ENCODE results near the gene RHD.
"Not testable (repeated sequence)": the region's sequence is repeated elsewhere in the genome, so short reads cannot be mapped to it uniquely, and the experiment has no call there.

Gene RHD

DNA sequence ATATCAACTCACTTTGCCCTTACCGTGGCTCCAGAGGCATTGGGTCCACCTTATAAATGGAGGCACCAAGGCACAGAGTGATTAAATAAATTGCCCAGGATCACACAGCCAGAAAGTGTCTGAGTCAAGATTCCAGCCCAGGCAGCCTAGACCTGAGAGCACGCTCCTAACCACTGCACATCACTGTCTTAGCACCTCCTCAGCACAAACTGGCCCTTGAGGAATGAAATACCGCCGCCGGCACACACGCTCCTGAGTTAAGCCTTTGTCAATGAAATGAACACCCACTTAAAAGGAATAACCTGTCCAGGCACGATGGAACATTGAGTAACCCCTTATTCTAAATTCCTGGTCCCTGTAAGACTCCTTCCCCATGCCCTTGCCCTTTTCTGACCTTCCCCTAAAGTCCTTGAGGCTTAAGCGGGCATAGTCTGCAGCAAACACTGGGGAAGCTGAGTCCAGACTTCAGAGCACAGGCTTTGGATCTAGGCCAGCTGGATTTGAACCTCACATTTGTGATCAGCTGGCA, 16.3 kb downstream of the RHD start:
- H3K9me3 ChIP-seq (ENCODE audit: control insufficient read depth, insufficient read depth, low read depth, low read length); H3K27ac ChIP-seq (ENCODE audit: low read depth, low read length); H3K4me1 ChIP-seq (ENCODE audit: control insufficient read depth, insufficient read depth, low read length); H3K36me3 ChIP-seq (ENCODE audit: control insufficient read depth, insufficient read depth, low read length); H3K27me3 ChIP-seq (ENCODE audit: control insufficient read depth, insufficient read depth, low read length); H3K4me3 ChIP-seq (ENCODE audit: low read depth, low read length); H3K9ac ChIP-seq (ENCODE audit: low read length): not testable (repeated sequence)

DNA sequence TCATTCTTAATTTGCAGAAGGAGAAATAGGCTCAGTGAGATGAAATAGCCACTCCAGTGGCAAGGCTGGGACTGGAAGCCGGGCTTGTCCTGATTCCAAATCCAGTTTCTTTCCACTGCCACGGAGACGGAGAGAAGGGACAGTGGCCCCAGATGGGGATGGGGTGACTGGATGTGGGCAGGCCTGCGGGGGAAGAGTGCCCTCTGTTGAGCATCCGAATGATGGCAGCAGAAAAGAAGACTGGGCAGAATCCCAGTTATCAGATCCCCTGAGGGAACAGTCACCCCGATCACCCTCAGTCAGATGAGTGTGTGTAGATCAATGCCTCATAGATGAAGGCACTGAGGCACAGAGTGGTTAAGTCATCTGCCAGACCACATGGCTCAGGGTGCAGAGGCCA, 17.7 kb downstream of the RHD start:
- H3K4me3 ChIP-seq (ENCODE audit: low read depth, low read length); H3K36me3 ChIP-seq (ENCODE audit: control insufficient read depth, insufficient read depth, low read length); H3K27ac ChIP-seq (ENCODE audit: low read depth, low read length); H3K27me3 ChIP-seq (ENCODE audit: control insufficient read depth, insufficient read depth, low read length); H3K4me1 ChIP-seq (ENCODE audit: control insufficient read depth, insufficient read depth, low read length); H3K9me3 ChIP-seq (ENCODE audit: control insufficient read depth, insufficient read depth, low read depth, low read length); H3K9ac ChIP-seq (ENCODE audit: low read length): not testable (repeated sequence)

DNA sequence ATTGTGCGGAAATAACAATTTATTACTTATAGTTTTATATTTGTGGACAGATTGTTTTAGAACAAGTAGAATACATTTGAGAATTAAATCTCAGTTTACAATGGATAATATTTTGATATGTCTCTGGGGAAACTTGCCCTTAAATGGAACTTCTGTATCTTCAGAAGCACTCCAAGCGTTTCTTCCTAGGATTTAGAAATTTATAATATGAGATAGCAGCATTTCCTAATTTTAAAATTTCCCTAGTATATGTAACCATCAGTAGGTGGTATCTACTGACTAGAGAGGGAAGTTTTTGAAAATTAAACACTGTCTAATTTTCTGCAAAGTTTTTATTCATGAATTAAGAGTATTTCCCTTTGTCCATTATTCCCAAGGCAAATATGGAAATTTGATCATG, 21.1 kb downstream of the RHD start:
- not testable (repeated sequence) for H3K36me3 ChIP-seq (ENCODE audit: control insufficient read depth, insufficient read depth, low read length); H3K27ac ChIP-seq (ENCODE audit: low read depth, low read length); H3K9me3 ChIP-seq (ENCODE audit: control insufficient read depth, insufficient read depth, low read depth, low read length); H3K4me3 ChIP-seq (ENCODE audit: low read depth, low read length); H3K9ac ChIP-seq (ENCODE audit: low read length); H3K27me3 ChIP-seq (ENCODE audit: control insufficient read depth, insufficient read depth, low read length); H3K4me1 ChIP-seq (ENCODE audit: control insufficient read depth, insufficient read depth, low read length)

DNA sequence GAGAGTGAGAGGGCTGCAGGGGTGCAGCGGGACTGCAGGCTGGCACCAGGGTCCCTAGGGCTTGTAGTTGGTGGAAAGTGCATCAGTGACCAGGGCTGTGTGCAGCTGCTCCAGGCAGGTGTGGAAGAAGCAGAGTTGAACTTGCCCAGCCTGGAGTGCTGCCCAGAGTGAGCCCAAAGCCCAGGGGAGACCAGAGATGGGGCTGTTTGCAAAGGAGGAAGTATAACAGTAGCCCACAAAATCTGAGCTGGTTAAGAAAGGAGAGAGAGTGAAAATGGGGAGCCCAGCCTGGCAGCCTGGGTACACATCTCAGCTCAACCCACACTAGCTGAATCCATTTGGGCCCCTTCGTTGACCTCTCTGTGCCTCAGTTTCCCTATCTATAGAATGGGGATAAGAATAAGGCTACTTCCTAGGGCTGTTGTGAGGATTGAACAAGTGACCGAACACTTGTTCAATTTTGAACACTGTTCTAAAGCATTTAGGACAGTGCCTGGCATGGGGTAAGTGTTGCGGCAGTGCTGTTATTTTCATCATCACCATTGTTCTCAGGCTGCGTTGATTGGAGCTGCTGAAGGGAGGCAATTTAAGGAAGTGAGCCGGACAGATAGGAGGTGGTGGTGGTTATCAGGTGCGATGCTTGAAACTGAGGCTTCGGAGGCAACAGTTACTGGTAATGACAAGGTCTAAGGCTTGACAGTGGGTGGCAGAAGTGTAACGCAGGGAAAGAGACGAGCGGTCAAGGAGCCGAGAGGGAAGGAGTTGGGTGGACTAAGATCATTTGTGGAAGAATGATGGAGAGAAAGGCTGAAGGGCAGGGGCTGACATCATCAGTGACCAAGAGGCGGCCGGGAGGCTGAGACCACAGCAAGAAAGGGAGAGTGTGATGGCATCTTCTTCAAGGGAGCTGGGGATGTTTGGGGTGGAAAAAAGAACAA, 22.8 kb downstream of the RHD start:
- H3K9ac ChIP-seq (ENCODE audit: low read length); H3K9me3 ChIP-seq (ENCODE audit: control insufficient read depth, insufficient read depth, low read depth, low read length); H3K27me3 ChIP-seq (ENCODE audit: control insufficient read depth, insufficient read depth, low read length); H3K27ac ChIP-seq (ENCODE audit: low read depth, low read length); H3K4me3 ChIP-seq (ENCODE audit: low read depth, low read length); H3K4me1 ChIP-seq (ENCODE audit: control insufficient read depth, insufficient read depth, low read length); H3K36me3 ChIP-seq (ENCODE audit: control insufficient read depth, insufficient read depth, low read length): not testable (repeated sequence)

DNA sequence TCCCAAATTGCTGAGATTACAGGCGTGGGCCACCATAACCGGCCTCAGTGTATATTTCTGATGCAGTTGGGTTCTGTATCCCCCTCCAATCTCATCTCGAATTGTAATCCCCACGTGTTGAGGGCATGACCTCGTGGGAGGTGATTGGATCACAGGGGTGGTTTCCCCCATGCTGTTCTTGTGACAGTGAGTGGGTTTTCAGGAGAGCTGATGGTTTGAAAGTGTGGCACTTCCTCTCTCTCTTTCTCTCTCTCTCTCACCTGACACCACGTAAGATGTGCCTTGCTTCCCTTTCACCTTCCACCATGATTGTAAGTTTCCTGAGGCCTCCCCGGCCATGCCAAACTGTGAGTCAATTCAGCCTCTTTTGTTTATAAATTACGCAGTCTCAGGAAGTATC, 24.2 kb downstream of the RHD start:
- H3K9ac ChIP-seq (ENCODE audit: low read length); H3K36me3 ChIP-seq (ENCODE audit: control insufficient read depth, insufficient read depth, low read length); H3K9me3 ChIP-seq (ENCODE audit: control insufficient read depth, insufficient read depth, low read depth, low read length); H3K27me3 ChIP-seq (ENCODE audit: control insufficient read depth, insufficient read depth, low read length); H3K4me1 ChIP-seq (ENCODE audit: control insufficient read depth, insufficient read depth, low read length); H3K4me3 ChIP-seq (ENCODE audit: low read depth, low read length); H3K27ac ChIP-seq (ENCODE audit: low read depth, low read length): not testable (repeated sequence)

DNA sequence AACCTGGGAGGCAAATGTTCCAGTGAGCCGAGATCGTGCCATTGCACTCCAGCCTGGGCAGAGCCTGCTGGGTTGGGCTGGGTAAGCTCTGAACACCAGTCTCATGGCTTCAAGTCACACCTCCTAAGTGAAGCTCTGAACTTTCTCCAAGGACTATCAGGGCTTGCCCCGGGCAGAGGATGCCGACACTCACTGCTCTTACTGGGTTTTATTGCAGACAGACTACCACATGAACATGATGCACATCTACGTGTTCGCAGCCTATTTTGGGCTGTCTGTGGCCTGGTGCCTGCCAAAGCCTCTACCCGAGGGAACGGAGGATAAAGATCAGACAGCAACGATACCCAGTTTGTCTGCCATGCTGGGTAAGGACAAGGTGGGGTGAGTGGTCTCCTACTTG, 28.4 kb downstream of the RHD start:
- H3K4me3 ChIP-seq (ENCODE audit: low read depth, low read length); H3K4me1 ChIP-seq (ENCODE audit: control insufficient read depth, insufficient read depth, low read length); H3K9ac ChIP-seq (ENCODE audit: low read length); H3K9me3 ChIP-seq (ENCODE audit: control insufficient read depth, insufficient read depth, low read depth, low read length); H3K27ac ChIP-seq (ENCODE audit: low read depth, low read length); H3K27me3 ChIP-seq (ENCODE audit: control insufficient read depth, insufficient read depth, low read length); H3K36me3 ChIP-seq (ENCODE audit: control insufficient read depth, insufficient read depth, low read length): not testable (repeated sequence)

DNA sequence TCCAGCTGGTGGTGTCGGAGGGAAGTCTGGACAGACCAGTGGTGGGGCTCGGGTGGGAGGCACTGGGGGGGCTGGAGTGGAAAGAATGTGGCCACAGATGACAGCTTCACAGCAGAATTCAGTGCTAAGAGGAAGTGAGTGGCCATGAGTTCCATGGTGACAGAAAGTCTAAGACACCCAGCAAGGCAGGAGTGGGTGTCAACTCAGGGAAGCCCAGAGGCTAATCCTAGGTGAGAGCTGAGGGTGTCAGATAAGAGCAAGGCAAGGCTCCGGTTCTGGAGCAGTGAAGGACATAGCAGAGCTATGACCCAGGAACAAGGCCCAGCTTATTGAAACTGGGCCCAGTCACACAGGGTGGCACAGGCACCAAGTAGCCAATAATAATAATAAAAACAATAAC, 30.0 kb downstream of the RHD start:
- not testable (repeated sequence) for H3K4me3 ChIP-seq (ENCODE audit: low read depth, low read length); H3K4me1 ChIP-seq (ENCODE audit: control insufficient read depth, insufficient read depth, low read length); H3K36me3 ChIP-seq (ENCODE audit: control insufficient read depth, insufficient read depth, low read length); H3K9me3 ChIP-seq (ENCODE audit: control insufficient read depth, insufficient read depth, low read depth, low read length); H3K27ac ChIP-seq (ENCODE audit: low read depth, low read length); H3K9ac ChIP-seq (ENCODE audit: low read length); H3K27me3 ChIP-seq (ENCODE audit: control insufficient read depth, insufficient read depth, low read length)

DNA sequence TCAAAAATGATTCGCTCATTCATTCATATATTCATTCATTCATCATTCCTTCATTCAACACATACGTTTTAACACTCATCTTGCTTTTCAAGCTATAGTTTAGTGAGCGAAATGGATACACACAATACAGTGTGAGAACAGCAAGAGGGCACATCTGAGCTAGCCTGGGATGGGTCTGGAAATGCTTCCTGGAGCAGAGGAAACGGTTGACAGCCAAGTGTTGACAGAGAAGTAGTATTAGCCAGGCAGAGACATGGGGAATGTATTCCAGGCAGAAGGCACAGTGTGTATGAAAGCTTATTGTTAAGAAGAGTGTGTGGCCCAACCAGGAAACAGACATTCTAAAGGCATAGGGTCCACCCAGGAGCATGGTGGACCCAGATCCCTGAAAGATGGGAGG, 32.6 kb downstream of the RHD start:
- not testable (repeated sequence) for H3K27me3 ChIP-seq (ENCODE audit: control insufficient read depth, insufficient read depth, low read length); H3K4me1 ChIP-seq (ENCODE audit: control insufficient read depth, insufficient read depth, low read length); H3K27ac ChIP-seq (ENCODE audit: low read depth, low read length); H3K4me3 ChIP-seq (ENCODE audit: low read depth, low read length); H3K9ac ChIP-seq (ENCODE audit: low read length); H3K9me3 ChIP-seq (ENCODE audit: control insufficient read depth, insufficient read depth, low read depth, low read length); H3K36me3 ChIP-seq (ENCODE audit: control insufficient read depth, insufficient read depth, low read length)

DNA sequence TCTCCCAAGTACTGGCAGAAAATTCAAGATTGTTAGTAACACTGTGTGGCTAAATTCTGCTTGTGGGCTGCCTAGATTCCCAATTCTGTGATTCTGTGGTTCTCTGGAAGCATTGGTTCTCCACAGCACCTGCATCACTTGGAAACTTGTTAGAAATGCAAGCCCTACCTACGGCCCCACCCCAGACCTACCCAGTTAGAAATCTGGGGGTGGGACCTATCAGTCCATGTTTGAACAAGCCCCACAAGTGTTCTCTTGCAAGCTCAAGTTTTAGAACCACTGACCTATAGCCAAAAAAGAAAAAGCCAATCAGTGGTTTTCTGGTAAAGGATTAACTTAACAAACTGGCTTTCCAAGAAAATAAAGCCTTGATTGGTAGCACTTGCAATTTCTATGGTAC, 35.9 kb downstream of the RHD start:
- H3K4me3 ChIP-seq (ENCODE audit: low read depth, low read length); H3K9me3 ChIP-seq (ENCODE audit: control insufficient read depth, insufficient read depth, low read depth, low read length); H3K4me1 ChIP-seq (ENCODE audit: control insufficient read depth, insufficient read depth, low read length); H3K27ac ChIP-seq (ENCODE audit: low read depth, low read length); H3K36me3 ChIP-seq (ENCODE audit: control insufficient read depth, insufficient read depth, low read length); H3K27me3 ChIP-seq (ENCODE audit: control insufficient read depth, insufficient read depth, low read length); H3K9ac ChIP-seq (ENCODE audit: low read length): not testable (repeated sequence)

DNA sequence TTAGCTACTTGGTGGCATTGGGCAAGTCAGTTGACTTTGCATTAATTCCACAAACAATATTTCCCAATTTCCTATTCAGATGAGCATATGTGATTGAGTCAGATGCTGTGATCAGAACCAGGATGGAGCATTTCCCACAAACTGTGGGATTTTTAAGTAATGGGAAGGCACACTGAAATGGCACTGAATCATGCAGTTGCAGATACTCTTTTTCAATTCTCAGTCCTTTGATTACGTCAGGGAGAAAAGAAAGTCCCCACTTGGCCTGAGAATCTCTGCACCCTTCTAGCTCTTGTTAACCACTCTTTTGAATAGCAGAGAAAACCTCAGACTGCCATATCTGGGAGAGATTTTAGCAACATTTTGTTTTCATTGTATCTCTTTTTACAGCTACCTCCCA, 36.8 kb downstream of the RHD start:
- H3K27me3 ChIP-seq (ENCODE audit: control insufficient read depth, insufficient read depth, low read length); H3K36me3 ChIP-seq (ENCODE audit: control insufficient read depth, insufficient read depth, low read length); H3K9ac ChIP-seq (ENCODE audit: low read length); H3K4me1 ChIP-seq (ENCODE audit: control insufficient read depth, insufficient read depth, low read length); H3K27ac ChIP-seq (ENCODE audit: low read depth, low read length); H3K4me3 ChIP-seq (ENCODE audit: low read depth, low read length); H3K9me3 ChIP-seq (ENCODE audit: control insufficient read depth, insufficient read depth, low read depth, low read length): not testable (repeated sequence)

DNA sequence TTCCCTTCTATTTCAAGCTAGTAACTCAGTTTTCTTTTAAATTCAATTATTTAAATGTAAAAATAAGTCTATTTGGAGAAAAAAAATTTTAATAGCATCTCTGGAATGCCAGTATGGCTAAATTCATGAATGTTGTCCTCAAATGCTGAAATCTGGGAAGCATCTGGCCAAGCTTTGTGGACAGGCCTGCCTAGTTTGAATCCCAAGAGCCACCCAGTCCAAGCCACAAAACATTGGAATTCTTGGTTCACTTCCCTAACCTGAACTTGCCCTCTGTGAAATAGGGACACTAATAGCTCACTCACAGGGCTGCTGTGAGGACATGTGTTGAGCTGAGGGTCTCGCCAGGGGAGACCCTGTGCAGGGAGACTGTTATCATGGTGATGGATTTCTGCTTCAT, 37.2 kb downstream of the RHD start:
- H3K36me3 ChIP-seq (ENCODE audit: control insufficient read depth, insufficient read depth, low read length); H3K27ac ChIP-seq (ENCODE audit: low read depth, low read length); H3K27me3 ChIP-seq (ENCODE audit: control insufficient read depth, insufficient read depth, low read length); H3K4me1 ChIP-seq (ENCODE audit: control insufficient read depth, insufficient read depth, low read length); H3K9me3 ChIP-seq (ENCODE audit: control insufficient read depth, insufficient read depth, low read depth, low read length); H3K9ac ChIP-seq (ENCODE audit: low read length); H3K4me3 ChIP-seq (ENCODE audit: low read depth, low read length): not testable (repeated sequence)
